ENCODE data around the gene LCOR.

The LCOR gene

DNA sequence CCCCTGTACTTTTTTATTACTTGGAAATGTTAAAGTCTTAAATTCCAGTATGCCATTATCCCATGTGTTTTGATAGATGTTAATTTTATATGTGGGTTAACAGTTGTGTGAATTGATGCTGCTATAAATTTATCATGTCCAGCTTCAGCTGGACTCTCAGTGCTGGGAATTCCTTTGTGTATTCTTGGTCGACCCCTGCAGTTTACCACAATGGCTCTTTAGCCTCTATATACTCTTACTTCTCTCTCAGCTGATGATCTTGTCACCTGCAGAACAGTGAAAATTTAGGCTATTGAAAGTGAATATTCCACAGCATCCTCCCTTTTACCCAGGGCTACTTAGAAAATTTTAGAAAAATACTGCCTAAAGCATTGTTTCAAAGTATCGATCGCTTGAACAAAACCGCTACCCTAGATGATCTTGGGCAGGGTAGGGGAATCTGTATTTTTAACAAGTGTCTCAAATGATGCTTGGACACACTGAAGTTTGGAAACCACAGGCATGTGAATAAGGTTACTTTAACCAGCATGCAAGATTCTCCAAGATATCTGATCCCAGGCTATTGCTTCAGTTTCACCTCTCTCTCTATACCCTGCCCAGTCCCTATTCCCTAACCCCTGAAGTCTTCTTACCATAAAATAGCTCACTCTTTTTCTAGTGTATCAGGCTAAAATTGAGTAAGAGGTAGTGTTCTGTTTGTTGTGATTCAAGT, 25.4 kb downstream of the LCOR start:
- ATAC-seq, result peak; percentile 75
- TF ChIP-seq ZC3H10 (CRISPR knock-in tag; IDR thresholded peaks at IDR 0.05) (no peak), TOX (CRISPR knock-in tag; IDR thresholded peaks at IDR 0.05; ENCODE audit: borderline replicate concordance) (no peak), OSR1 (CRISPR knock-in tag; IDR thresholded peaks at IDR 0.05) (no peak), TCF4 (CRISPR knock-in tag; IDR thresholded peaks at IDR 0.05; ENCODE audit: borderline replicate concordance) (no peak)

GRCh38 chr10:96858038-96858705, 26.1 kb downstream of the LCOR start:
- no peak for TF ChIP-seq TCF4 (CRISPR knock-in tag; IDR thresholded peaks at IDR 0.05; ENCODE audit: borderline replicate concordance)
- no peak for TF ChIP-seq ZC3H10 (CRISPR knock-in tag; IDR thresholded peaks at IDR 0.05)
- no peak for TF ChIP-seq TOX (CRISPR knock-in tag; IDR thresholded peaks at IDR 0.05; ENCODE audit: borderline replicate concordance)
- TF ChIP-seq ZFP3 (CRISPR knock-in tag; IDR thresholded peaks at IDR 0.05), result no peak
- no peak for TF ChIP-seq TSHZ2 (CRISPR knock-in tag; IDR thresholded peaks at IDR 0.05)
- peak; percentile 25; the same call in 1 of the 3 replicates for ATAC-seq

- no peak for ATAC-seq
These were observed 26.6 kb downstream of the LCOR start for GRCh38 chr10:96858706-96859050.

DNA sequence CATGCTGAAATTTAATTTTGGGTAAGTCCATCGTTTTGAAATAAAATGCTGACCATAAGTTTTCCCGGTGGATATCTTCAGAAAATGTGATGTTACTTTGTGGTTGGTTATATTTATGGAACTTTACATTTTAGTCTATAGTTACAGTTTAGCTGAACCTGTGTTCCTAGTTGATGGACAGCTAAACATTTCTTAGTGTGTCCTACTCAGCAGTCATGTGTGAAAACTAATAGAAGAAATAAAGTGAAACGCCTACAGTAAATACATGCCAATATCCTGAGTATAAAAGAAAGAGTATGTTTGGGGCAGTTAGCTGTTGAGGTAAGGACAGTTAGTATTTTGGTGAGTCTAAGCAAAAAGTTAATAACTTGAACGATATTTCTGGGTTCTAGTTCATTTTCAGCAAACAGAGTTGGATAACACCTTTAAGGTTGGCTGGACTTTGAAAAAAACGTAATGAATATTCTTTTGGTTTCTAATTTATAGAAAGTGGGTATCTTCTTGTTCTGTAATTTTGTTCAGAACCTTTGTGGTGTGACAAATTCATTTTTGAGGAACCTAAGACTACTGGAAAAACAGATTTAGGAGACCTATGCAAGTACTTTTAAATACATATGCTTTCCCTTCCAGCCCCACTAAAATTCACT, 28.7 kb downstream of the LCOR start:
- ATAC-seq, result no peak
- no peak for TF ChIP-seq SNAI2 (CRISPR knock-in tag; IDR thresholded peaks at IDR 0.05)
- TF ChIP-seq, protein P1, sequence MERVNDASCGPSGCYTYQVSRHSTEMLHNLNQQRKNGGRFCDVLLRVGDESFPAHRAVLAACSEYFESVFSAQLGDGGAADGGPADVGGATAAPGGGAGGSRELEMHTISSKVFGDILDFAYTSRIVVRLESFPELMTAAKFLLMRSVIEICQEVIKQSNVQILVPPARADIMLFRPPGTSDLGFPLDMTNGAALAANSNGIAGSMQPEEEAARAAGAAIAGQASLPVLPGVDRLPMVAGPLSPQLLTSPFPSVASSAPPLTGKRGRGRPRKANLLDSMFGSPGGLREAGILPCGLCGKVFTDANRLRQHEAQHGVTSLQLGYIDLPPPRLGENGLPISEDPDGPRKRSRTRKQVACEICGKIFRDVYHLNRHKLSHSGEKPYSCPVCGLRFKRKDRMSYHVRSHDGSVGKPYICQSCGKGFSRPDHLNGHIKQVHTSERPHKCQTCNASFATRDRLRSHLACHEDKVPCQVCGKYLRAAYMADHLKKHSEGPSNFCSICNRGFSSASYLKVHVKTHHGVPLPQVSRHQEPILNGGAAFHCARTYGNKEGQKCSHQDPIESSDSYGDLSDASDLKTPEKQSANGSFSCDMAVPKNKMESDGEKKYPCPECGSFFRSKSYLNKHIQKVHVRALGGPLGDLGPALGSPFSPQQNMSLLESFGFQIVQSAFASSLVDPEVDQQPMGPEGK (CRISPR knock-in tag; IDR thresholded peaks at IDR 0.05; ENCODE audit: borderline replicate concordance), result no peak
- no peak for TF ChIP-seq BACH2 (CRISPR knock-in tag; IDR thresholded peaks at IDR 0.05; ENCODE audit: borderline replicate concordance)

More at GRCh38 chr10:96858706-96859050, 26.6 kb downstream of the LCOR start:
- TF ChIP-seq, protein P2, sequence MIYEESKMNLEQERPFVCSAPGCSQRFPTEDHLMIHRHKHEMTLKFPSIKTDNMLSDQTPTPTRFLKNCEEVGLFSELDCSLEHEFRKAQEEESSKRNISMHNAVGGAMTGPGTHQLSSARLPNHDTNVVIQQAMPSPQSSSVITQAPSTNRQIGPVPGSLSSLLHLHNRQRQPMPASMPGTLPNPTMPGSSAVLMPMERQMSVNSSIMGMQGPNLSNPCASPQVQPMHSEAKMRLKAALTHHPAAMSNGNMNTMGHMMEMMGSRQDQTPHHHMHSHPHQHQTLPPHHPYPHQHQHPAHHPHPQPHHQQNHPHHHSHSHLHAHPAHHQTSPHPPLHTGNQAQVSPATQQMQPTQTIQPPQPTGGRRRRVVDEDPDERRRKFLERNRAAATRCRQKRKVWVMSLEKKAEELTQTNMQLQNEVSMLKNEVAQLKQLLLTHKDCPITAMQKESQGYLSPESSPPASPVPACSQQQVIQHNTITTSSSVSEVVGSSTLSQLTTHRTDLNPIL (CRISPR knock-in tag; IDR thresholded peaks at IDR 0.05; ENCODE audit: low read depth), result no peak
- TF ChIP-seq RARB (CRISPR knock-in tag; IDR thresholded peaks at IDR 0.05), result no peak
- TF ChIP-seq ESRRG (CRISPR knock-in tag; IDR thresholded peaks at IDR 0.05), result no peak
- TF ChIP-seq TCF4 (CRISPR knock-in tag; IDR thresholded peaks at IDR 0.05; ENCODE audit: borderline replicate concordance), result no peak
- TF ChIP-seq ZFP3 (CRISPR knock-in tag; IDR thresholded peaks at IDR 0.05), result no peak
- no peak for TF ChIP-seq ZNF8 (CRISPR knock-in tag; IDR thresholded peaks at IDR 0.05)
- no peak for TF ChIP-seq ZNF70 (CRISPR knock-in tag; IDR thresholded peaks at IDR 0.05)
- no peak for TF ChIP-seq ZFP30 (CRISPR knock-in tag; IDR thresholded peaks at IDR 0.05)
- TF ChIP-seq TSHZ2 (CRISPR knock-in tag; IDR thresholded peaks at IDR 0.05), result no peak
- no peak for TF ChIP-seq SNAI2 (CRISPR knock-in tag; IDR thresholded peaks at IDR 0.05)
- TF ChIP-seq ZC3H10 (CRISPR knock-in tag; IDR thresholded peaks at IDR 0.05), result no peak
- no peak for TF ChIP-seq BACH2 (CRISPR knock-in tag; IDR thresholded peaks at IDR 0.05; ENCODE audit: borderline replicate concordance)
- TF ChIP-seq ISL1 (CRISPR knock-in tag; IDR thresholded peaks at IDR 0.05), result no peak

All from SK-N-SH treated with all-trans-retinoic acid at 6 μM for 48 hours (cell line).